Tibial nerve (tissue), 4 donors: ENCODE results near the gene CDK5. TPM values are rescaled to one million over a fixed set of nuclear protein-coding genes. Genes with fewer than 3 reads are reported as not detected.

Source experiments
- DNase-seq, 2 donors: peaks; one replicate each; pipeline ENCODE4 v3.0.0-alpha.2; 2019; ENCODE audit warnings: low spot score in 2 of 2
- H3K27ac ChIP-seq, 4 donors: fragments of 200-600 bp; sonication (generic) in 3 of 4; one replicate each; pipeline ENCODE4 v1.5.1; 2017 to 2019; ENCODE audit warnings: mild to moderate bottlenecking in 1 of 4
- H3K27me3 ChIP-seq, 2 donors: fragments of 200-600 bp; sonication (generic) in 1 of 2; one replicate each; pipeline versions ENCODE4 v1.5.1 to v1.6.0; 2017 to 2019
- H3K36me3 ChIP-seq, 3 donors: fragments of 200-600 bp; sonication (generic); one replicate each; pipeline ENCODE4 v1.5.1; 2018 to 2019
- H3K4me1 ChIP-seq, 4 donors: fragments of 200-600 bp; sonication (generic) in 3 of 4; one replicate each; pipeline ENCODE4 v1.5.1; 2017 to 2019
- H3K4me3 ChIP-seq, 4 donors: fragments of 200-600 bp; sonication (generic) in 3 of 4; one replicate each; pipeline ENCODE4 v1.5.1; 2017 to 2019; ENCODE audit warnings: mild to moderate bottlenecking in 1 of 4, moderate library complexity in 1 of 4
- H3K9me3 ChIP-seq, 4 donors: fragments of 200-600 bp; sonication (generic) in 3 of 4; one replicate each; pipeline ENCODE4 v1.5.1; 2017 to 2019
- EP300 ChIP-seq, 2 donors: sonication (generic); formaldehyde crosslinking; IDR thresholded peaks; one replicate each; pipeline ENCODE4 v1.6.1; 2017; ENCODE audit warnings: antibody characterized with exemption in 2 of 2, mild to moderate bottlenecking in 1 of 2
- POLR2A ChIP-seq, 2 donors: fragments of 450-650 bp; IDR thresholded peaks; one replicate each; pipeline ENCODE4 v1.6.1; 2017; ENCODE audit warnings: antibody characterized with exemption in 2 of 2, mild to moderate bottlenecking in 2 of 2, moderate library complexity in 2 of 2
- WGBS, 2 donors: methylation state at CpG; one replicate each; pipeline ENCODE4 v1.1.5; 2018; 5-methylcytosine and 5-hydroxymethylcytosine counted together
- total RNA-seq, 4 donors: library from RNA; depleted of rRNA; stranded (reverse); fragments of >200 nt; gene quantifications; one replicate each; pipeline ENCODE4 v1.1.0, GENCODE V29; 2016
- TF ChIP-seq, protein P1 (sequence below), 5 experiments: fragments of 200-600 bp in 3 of 5; fragments of 450-650 bp in 2 of 5; sonication (generic) in 3 of 5; IDR thresholded peaks; one replicate each; pipeline ENCODE4 v1.5.1; 2016 to 2019; ENCODE audit warnings: antibody characterized with exemption in 5 of 5, mild to moderate bottlenecking in 3 of 5, moderate library complexity in 2 of 5

The CDK5 gene
- total RNA-seq, 4 donors from 2014 or later = 3.6 to 13.1 (median 7.1) TPM

GRCh38 chr7:151035026-151035717 is 22.5 kb downstream of the CDK5 start:
- no peak overlapping the region for H3K4me3 ChIP-seq
- H3K9me3 ChIP-seq = no peaks in the 10 kb centered on the region
- TF ChIP-seq, protein P1, sequence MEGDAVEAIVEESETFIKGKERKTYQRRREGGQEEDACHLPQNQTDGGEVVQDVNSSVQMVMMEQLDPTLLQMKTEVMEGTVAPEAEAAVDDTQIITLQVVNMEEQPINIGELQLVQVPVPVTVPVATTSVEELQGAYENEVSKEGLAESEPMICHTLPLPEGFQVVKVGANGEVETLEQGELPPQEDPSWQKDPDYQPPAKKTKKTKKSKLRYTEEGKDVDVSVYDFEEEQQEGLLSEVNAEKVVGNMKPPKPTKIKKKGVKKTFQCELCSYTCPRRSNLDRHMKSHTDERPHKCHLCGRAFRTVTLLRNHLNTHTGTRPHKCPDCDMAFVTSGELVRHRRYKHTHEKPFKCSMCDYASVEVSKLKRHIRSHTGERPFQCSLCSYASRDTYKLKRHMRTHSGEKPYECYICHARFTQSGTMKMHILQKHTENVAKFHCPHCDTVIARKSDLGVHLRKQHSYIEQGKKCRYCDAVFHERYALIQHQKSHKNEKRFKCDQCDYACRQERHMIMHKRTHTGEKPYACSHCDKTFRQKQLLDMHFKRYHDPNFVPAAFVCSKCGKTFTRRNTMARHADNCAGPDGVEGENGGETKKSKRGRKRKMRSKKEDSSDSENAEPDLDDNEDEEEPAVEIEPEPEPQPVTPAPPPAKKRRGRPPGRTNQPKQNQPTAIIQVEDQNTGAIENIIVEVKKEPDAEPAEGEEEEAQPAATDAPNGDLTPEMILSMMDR (IDR thresholded peaks at IDR 0.05) = no peak
- TF ChIP-seq POLR2A (IDR thresholded peaks at IDR 0.05) = no peak
- no peak for TF ChIP-seq EP300 (IDR thresholded peaks at IDR 0.05)
- peak overlapping the region in 3 of 4 donors; percentile 4 to 73 (median 67) for H3K27ac ChIP-seq
- H3K27me3 ChIP-seq = no peaks in the 10 kb centered on the region
- WGBS, 2 donors = 62 to 74% methylated on average over 12 to 19 of the region's 21 CpGs
- DNase-seq = no peak
- H3K36me3 ChIP-seq = peaks cover 0 to 81% (median 0%) of the 10 kb centered on the region in 3 donors
- H3K4me1 ChIP-seq = peaks cover 0 to 27% (median 9%) of the 10 kb centered on the region in 4 donors

GRCh38 chr7:151034312-151035025 is 23.2 kb downstream of the CDK5 start:
- H3K27ac ChIP-seq = peak overlapping the region in 2 of 4 donors; percentile 64 to 73
- no peak overlapping the region for H3K4me3 ChIP-seq
- H3K36me3 ChIP-seq = peaks cover 0 to 81% (median 0%) of the 10 kb centered on the region in 3 donors
- H3K9me3 ChIP-seq = no peaks in the 10 kb centered on the region
- TF ChIP-seq POLR2A (IDR thresholded peaks at IDR 0.05) (no peak), EP300 (IDR thresholded peaks at IDR 0.05) (no peak)
- TF ChIP-seq, protein P1 (IDR thresholded peaks at IDR 0.05) = no peak
- WGBS, 2 donors = 84 to 85% methylated on average over 21 of the region's 21 CpGs
- no peaks in the 10 kb centered on the region for H3K27me3 ChIP-seq
- peaks cover 0 to 24% (median 8%) of the 10 kb centered on the region in 4 donors for H3K4me1 ChIP-seq
- no peak for DNase-seq

- Histone ChIP-seq H3K4me1 (peaks cover 0 to 24% (median 9%) of the 10 kb centered on the region in 4 donors), H3K4me3 (no peak overlapping the region), H3K27me3 (no peaks in the 10 kb centered on the region), H3K9me3 (no peaks in the 10 kb centered on the region), H3K36me3 (peaks cover 0 to 81% (median 0%) of the 10 kb centered on the region in 3 donors), H3K27ac (peak overlapping the region in 1 of 4 donors; percentile 73)
- TF ChIP-seq, protein P1 (IDR thresholded peaks at IDR 0.05) = no peak
- TF ChIP-seq POLR2A (IDR thresholded peaks at IDR 0.05) (no peak), EP300 (IDR thresholded peaks at IDR 0.05) (no peak)
- 87 to 92% methylated on average over 4 to 5 of the region's 5 CpGs for WGBS, 2 donors
- no peak for DNase-seq
Measured at GRCh38 chr7:151033864-151034249, 23.8 kb downstream of the CDK5 start.

GRCh38 chr7:151032936-151033863 is 24.5 kb downstream of the CDK5 start:
- peaks cover 0 to 76% (median 0%) of the 10 kb centered on the region in 3 donors for H3K36me3 ChIP-seq
- 81 to 89% methylated on average over 14 to 17 of the region's 17 CpGs for WGBS, 2 donors
- DNase-seq = no peak

More at GRCh38 chr7:151032936-151033863, 24.5 kb downstream of the CDK5 start:
- H3K27me3 ChIP-seq = no peaks in the 10 kb centered on the region
- H3K4me3 ChIP-seq = no peak overlapping the region
- TF ChIP-seq POLR2A (IDR thresholded peaks at IDR 0.05) = no peak
- TF ChIP-seq, protein P1 (IDR thresholded peaks at IDR 0.05) = no peak
- TF ChIP-seq EP300 (IDR thresholded peaks at IDR 0.05) = no peak
- H3K27ac ChIP-seq = peak overlapping the region in 1 of 4 donors; percentile 73
- H3K9me3 ChIP-seq = no peaks in the 10 kb centered on the region
- H3K4me1 ChIP-seq = peaks cover 0 to 20% (median 7%) of the 10 kb centered on the region in 4 donors
